NOMO-1 treated with dmso at 0.1 percent for 144 hours (cell line): ENCODE measurements around the gene DNAH1.
"Not testable (repeated sequence)": the region's sequence is repeated elsewhere in the genome, so short reads cannot be mapped to it uniquely, and the experiment has no call there.

Experiments used
- DNase-seq: peaks from one replicate; lab custom pipeline; 2025; ENCODE audit not compliant: unreplicated experiment; lab: John Stamatoyannopoulos, UW

The DNAH1 gene

GRCh38 chr3:52315977-52316764 lies at the start of gene DNAH1:
Gene DNAH1 (plus strand): TSS chr3:52316319. CDS start chr3:52322443, 6,124 bp downstream.
- no peak for DNase-seq

GRCh38 chr3:52268036-52268435 lies 48.1 kb upstream of the DNAH1 start:
- DNase-seq: no peak

- DNase-seq: no peak
Observed at GRCh38 chr3:52269776-52270175, 46.3 kb upstream of the DNAH1 start.

GRCh38 chr3:52270252-52270754 lies 45.8 kb upstream of the DNAH1 start:
- DNase-seq: no peak

GRCh38 chr3:52272172-52272571 lies 43.9 kb upstream of the DNAH1 start:
- DNase-seq: not testable (repeated sequence)

- DNase-seq: no peak
Observed at GRCh38 chr3:52272831-52273230, 43.3 kb upstream of the DNAH1 start.

GRCh38 chr3:52274781-52275180 lies 41.3 kb upstream of the DNAH1 start:
- not testable (repeated sequence) for DNase-seq

- peak; percentile 44 for DNase-seq
Observed at GRCh38 chr3:52277071-52277964, 38.8 kb upstream of the DNAH1 start.

GRCh38 chr3:52277972-52278509 lies 38.1 kb upstream of the DNAH1 start:
- peak; percentile 43 for DNase-seq

GRCh38 chr3:52278510-52279069 lies 37.5 kb upstream of the DNAH1 start, which contains the start of gene WDR82:
Gene WDR82 (minus strand): TSS chr3:52278649. CDS start chr3:52278361, 288 bp downstream.
- peak; percentile 91 for DNase-seq

- DNase-seq: no peak
Observed at GRCh38 chr3:52279596-52279995, 36.5 kb upstream of the DNAH1 start.

GRCh38 chr3:52280050-52280461 lies 36.1 kb upstream of the DNAH1 start:
- no peak for DNase-seq

- no peak for DNase-seq
Observed at GRCh38 chr3:52281981-52282801, 33.9 kb upstream of the DNAH1 start.

GRCh38 chr3:52283306-52283705 lies 32.8 kb upstream of the DNAH1 start:
- DNase-seq: no peak

GRCh38 chr3:52284051-52284450 lies 32.1 kb upstream of the DNAH1 start:
- DNase-seq: not testable (repeated sequence)

- DNase-seq: no peak
Observed at GRCh38 chr3:52286777-52287110, 29.4 kb upstream of the DNAH1 start.

- DNase-seq: no peak
Observed at GRCh38 chr3:52288674-52289073, 27.4 kb upstream of the DNAH1 start.

GRCh38 chr3:52289338-52289746 lies 26.8 kb upstream of the DNAH1 start:
- no peak for DNase-seq

GRCh38 chr3:52289747-52290595 lies 26.1 kb upstream of the DNAH1 start:
- no peak for DNase-seq
